Stimulated activated CD8-positive, alpha-beta memory T cell treated with anti-CD3 and anti-CD28 coated beads, Interleukin-7, amount 100 ng/mL, for 4 hours (primary cell): ENCODE data around the gene ZDHHC9.

ENCODE experiments used
- DNase-seq, 2 donors: peaks; one replicate each; pipeline ENCODE4 v3.0.0-alpha.2; 2020; ENCODE audit warnings: low read depth in 2 of 2

Gene ZDHHC9

DNA sequence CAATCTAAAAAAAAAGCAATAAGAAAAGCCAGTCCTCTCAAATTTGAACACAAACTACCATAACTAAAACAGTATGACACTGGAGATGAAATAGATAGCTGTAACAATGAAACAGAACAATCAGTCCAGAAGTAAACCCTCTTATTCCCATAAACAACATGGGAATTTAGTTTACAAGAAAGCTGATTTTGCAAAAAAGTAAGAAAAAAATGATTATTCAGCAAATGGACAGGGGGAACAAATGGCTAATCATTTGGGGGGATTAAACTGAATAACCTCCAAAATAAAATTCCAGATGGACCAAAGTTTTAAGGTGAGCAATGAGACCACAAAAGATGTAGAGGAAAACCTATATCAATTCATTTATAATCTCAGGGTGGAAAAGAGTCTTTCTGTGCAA lies 80.0 kb downstream of the ZDHHC9 start:
- no peak for DNase-seq

DNA sequence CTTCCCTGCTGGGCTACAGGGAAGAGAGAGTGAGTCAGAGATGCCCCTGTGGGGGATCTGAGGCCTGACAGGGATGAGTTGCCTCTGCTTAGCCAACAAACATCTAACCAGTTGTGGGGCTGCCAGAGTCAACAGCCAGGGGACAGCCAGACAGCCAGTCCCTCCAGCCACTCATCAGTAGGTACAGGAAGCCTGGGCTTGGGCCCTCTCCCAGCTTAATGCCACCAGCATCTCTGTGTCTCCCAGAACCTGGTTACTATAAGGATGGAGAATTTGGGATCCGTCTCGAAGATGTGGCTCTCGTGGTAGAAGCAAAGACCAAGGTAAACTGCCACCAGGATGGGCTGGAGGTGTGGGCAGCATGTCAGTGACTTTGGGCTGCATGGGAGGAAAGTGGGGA lies 81.2 kb downstream of the ZDHHC9 start:
- no peak for DNase-seq

DNA sequence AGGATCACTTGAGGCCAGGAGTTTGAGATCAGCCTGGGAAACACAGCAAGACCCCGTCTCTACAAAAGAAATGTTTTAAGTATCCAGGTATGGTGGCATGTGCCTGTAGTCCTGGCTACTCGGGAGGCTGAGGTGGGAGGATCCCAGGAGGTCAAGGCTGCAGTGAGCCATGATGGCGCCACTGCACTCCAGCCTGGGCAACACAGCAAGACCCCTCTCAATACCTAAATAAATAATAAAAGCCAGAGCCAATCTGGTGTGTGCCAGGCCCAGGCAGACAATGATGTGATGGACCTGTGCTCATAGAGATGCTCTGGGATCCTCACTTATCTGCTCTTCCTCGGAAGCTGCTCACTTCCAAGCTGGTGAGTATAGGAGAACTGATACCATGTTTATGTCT lies 82.1 kb downstream of the ZDHHC9 start:
- no peak for DNase-seq

- no peak for DNase-seq
Observed at GRCh38 chrX:129760981-129761380, 82.7 kb downstream of the ZDHHC9 start.

GRCh38 chrX:129760155-129760554 lies 83.5 kb downstream of the ZDHHC9 start:
- DNase-seq, result no peak

DNA sequence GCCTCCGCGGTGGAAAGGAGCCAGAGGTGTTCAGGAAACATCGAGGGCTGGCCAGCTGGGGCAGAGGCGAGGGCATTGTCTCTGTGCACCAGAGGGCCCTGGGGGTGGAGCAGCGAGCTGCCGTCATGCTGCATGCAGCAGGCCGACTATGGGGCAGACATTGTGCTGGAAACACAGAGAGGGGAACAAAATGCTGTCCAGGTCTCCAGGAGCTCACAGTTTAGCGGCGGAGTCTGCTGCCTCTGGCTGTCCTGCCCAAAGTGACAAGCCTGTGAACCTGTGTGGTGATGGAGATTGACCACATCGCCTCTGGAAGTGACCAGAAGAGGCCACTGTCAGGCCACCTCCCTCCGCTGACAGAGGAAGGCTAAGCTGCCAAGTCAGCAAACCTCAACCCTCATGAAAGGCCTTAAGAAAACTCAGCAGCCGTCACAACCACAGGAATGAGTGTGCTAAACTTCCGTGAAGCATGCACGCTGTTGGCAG lies 84.1 kb downstream of the ZDHHC9 start:
- DNase-seq, result peak in 1 of 2 donors; percentile 34

GRCh38 chrX:129755779-129756650 lies 87.7 kb downstream of the ZDHHC9 start:
- DNase-seq, result no peak

DNA sequence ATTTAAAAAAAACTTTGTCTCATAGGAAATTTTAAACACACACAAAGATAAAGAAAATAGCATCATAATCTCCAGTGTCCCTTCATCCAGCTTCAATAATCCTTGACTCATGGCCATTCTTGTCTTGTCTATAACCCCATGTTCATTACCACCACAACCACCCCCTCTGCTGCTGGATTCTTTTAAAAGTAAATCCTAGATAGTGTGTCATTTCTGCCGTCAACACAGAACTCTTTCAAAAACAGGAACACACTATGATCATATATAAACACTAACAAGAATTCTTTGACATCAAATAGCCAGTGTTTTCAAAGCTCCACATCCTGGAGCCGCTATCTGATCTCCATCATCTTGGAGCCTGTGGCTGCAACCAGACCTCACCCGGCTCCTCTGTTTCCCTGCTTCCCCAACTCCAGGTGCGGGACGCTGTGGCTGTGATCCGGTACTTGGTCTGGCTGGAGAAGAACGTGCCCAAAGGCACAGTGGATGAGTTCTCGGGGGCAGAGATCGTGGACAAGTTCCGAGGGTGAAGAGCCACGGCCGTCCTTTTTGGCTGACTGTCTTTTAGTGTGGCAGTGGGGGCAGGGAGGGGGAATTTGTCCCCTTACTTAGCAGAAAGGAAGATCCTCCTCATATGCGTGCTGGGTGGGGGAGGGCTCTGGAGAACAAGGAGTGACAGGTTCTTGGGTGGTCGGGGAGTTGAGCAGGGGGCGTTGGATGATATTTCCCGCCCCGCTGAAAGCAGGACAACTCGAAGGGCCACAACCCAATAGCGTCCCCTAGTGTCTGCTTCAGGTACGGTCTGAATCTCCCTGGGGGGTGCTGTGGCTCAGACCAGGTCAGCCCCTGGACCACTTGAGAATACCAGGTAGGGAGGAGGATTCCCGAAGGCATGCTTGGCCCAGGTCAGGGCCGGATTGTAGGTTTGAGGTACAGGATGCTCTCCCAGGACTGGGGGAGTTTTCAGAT lies 89.3 kb downstream of the ZDHHC9 start:
- DNase-seq, result no peak
